ENCODE data around the gene BCKDHB.
A peak's percentile ranks its signal among the peaks of the same experiment; 100 is the strongest.
"Not testable (repeated sequence)": the region's sequence is repeated elsewhere in the genome, so short reads cannot be mapped to it uniquely, and the experiment has no call there.

The BCKDHB gene

DNA sequence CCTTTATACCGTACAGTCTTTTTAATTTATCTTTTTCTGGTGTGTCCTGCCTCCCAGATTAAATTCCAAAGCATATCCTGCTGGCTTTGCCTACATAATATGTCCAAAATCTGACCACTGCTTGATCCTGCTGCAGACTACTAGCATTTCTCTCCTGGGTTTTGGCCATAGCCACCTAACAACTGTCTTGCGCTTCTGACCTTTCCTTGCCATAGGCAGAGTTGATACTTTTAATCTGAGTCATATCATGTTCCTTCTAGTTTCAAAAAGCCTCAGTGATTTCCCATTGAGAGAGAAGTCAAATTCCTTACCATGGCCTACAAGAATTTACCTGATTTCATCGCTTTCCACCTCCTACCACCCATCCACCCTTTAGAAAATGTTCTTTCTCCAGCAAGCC is 104.8 kb downstream of the BCKDHB start:
- DNase-seq (ENCODE audit: low read depth in 2 of 2) = peak in 1 of 2 donors; percentile 14
- H3K4me3 ChIP-seq (replicated peaks in 1 of 2; ENCODE audit: low read depth in 2 of 2, low read length in 2 of 2) = no peak overlapping the region
- TF ChIP-seq, protein P1, sequence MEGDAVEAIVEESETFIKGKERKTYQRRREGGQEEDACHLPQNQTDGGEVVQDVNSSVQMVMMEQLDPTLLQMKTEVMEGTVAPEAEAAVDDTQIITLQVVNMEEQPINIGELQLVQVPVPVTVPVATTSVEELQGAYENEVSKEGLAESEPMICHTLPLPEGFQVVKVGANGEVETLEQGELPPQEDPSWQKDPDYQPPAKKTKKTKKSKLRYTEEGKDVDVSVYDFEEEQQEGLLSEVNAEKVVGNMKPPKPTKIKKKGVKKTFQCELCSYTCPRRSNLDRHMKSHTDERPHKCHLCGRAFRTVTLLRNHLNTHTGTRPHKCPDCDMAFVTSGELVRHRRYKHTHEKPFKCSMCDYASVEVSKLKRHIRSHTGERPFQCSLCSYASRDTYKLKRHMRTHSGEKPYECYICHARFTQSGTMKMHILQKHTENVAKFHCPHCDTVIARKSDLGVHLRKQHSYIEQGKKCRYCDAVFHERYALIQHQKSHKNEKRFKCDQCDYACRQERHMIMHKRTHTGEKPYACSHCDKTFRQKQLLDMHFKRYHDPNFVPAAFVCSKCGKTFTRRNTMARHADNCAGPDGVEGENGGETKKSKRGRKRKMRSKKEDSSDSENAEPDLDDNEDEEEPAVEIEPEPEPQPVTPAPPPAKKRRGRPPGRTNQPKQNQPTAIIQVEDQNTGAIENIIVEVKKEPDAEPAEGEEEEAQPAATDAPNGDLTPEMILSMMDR (IDR thresholded peaks at IDR 0.05; ENCODE audit: low read depth, low read length) = no peak

DNA sequence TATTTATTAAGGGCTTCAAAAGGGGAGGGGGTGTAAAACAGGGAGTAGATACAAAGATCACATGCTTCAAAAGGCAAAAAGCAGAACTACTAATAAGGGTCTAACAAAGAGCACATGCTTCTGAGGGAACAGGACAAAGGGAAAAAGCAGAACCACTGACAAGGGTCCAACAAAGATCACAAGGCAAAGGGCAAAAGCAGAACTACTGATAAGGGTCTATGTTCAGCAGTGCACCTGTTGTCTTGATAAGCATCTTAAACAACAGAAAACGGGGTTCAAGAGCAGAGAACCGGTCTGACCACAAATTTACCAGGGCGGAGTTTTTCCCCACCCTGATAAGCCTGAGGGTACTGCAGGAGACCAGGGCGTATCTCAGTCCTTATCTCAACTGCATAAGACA is 105.4 kb downstream of the BCKDHB start:
- not testable (repeated sequence) for DNase-seq (ENCODE audit: low read depth in 2 of 2); H3K4me3 ChIP-seq (replicated peaks in 1 of 2; ENCODE audit: low read depth in 2 of 2, low read length in 2 of 2)

DNA sequence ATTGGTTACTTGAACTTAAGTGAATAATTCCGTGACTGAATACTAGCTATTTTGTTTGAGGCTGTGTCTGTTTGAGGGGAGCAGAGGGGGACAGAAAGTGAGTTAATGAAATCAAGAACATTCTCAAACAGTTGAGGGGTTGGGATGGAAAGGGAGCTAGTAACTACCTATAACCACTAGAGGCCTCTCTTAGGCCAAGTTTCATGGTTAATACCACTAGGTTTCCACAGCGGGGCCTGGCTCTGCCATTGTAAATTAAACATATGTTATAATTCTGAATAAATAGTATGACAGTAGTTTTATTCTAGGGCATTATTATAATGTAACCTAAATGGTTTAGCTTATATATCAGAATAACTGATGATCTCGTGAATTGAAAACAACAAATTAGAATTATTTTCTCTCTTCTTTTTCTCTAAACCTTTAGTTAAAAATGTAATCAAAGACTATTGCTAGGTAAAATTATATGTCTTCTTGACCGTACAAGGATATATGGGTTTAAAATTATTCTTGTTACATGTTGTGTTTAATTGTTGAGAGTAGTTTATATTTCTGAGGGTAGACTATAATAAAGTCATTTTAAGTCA is 108.1 kb downstream of the BCKDHB start:
- TF ChIP-seq, protein P1 (IDR thresholded peaks at IDR 0.05; ENCODE audit: low read depth, low read length) = peak; percentile 78
- no peak overlapping the region for H3K4me3 ChIP-seq (replicated peaks in 1 of 2; ENCODE audit: low read depth in 2 of 2, low read length in 2 of 2)
- DNase-seq (ENCODE audit: low read depth in 2 of 2) = peak; percentile 76 to 79

DNA sequence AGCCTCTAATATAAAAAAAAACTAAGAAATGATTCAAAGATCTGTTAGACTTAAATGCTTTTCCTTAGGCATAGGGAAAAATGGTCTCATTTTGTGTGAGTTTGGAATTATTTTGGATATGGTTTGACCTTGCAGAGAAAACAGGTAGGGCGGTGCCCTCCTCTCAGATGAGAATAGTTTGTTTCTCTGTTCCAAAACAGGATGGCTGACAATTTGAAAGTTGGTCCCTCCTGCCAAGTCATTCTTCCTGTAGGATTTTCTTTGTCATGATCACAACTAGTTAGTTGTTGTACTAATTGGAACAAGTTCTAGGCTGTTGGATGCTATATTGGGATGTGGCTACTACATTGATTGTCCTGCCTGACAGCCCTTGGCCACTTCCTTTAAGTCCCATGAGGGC is 108.6 kb downstream of the BCKDHB start:
- no peak for DNase-seq (ENCODE audit: low read depth in 2 of 2)
- H3K4me3 ChIP-seq (replicated peaks in 1 of 2; ENCODE audit: low read depth in 2 of 2, low read length in 2 of 2) = no peak overlapping the region

DNA sequence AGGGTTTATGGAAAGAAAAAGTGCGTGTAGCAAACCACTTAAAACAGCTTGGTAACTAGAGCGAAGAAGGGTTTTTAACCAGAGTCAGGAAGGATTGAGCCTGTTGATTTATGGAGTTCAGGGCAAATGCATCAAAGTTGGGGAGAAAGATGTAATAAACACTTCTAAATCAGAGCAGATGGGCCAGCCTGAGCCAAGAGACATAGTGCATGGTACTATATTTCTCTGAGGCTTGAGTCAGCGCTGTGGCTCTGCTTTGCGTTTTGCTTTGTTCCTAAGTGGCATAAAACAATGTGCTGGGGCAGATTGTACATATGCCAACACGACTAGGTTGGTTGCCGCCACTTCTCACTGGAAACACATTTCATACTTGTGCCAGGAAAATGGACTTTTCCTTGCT is 111.3 kb downstream of the BCKDHB start:
- no peak for DNase-seq (ENCODE audit: low read depth in 2 of 2)
- H3K4me3 ChIP-seq (replicated peaks in 1 of 2; ENCODE audit: low read depth in 2 of 2, low read length in 2 of 2) = no peak overlapping the region
- TF ChIP-seq, protein P1 (IDR thresholded peaks at IDR 0.05; ENCODE audit: low read depth, low read length) = no peak

More for the DNA sequence above, 108.6 kb downstream of the BCKDHB start:
- TF ChIP-seq, protein P1 (IDR thresholded peaks at IDR 0.05; ENCODE audit: low read depth, low read length) = no peak

DNA sequence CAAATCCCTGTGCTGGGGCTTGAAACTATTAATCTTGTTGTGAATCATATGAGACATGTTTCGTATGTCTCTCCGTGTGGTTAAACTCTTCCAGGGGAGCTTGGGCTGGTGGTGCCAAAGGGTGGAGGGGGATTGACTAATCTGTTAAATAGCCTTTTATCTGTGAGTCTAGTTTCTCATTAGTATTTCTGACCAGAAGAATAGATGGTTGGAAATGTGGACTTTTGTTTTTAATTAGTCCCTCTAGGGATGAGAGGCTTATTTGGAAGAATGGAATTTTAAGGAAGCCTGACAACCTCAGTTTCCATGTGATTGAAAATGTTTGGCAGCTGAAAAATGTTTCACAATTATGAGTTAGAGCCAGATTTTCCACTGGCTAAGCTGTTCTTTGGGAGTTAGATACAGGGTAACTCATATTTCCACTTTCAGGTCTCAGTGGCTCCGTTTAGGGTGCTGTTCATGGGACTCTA is 117.3 kb downstream of the BCKDHB start:
- H3K4me3 ChIP-seq (replicated peaks in 1 of 2; ENCODE audit: low read depth in 2 of 2, low read length in 2 of 2) = no peak overlapping the region
- peak; percentile 27 to 63 for DNase-seq (ENCODE audit: low read depth in 2 of 2)
- TF ChIP-seq, protein P1 (IDR thresholded peaks at IDR 0.05; ENCODE audit: low read depth, low read length) = no peak

DNA sequence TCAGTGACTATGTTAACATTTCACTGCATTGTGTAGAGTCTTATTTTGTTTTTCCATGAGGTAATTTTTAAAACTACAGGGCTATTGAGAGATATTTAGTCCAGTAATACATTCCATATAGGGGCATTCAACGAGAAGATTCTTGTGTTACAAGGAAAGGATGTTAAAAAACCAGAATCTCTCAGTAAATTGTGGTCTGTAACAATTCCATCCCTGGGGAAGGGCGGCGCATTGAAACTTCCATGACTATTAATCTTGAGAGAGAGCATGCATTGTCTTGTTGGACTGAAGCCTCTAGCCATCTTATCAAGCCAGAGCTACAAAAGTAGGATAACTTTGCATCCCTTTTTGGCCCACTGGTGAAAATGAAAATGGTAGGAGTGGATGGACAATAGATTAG is 119.7 kb downstream of the BCKDHB start:
- DNase-seq (ENCODE audit: low read depth in 2 of 2) = no peak
- H3K4me3 ChIP-seq (replicated peaks in 1 of 2; ENCODE audit: low read depth in 2 of 2, low read length in 2 of 2) = no peak overlapping the region
- TF ChIP-seq, protein P1 (IDR thresholded peaks at IDR 0.05; ENCODE audit: low read depth, low read length) = no peak

Data from cardiac fibroblast (primary cell).